HepG2 (cell line): ENCODE measurements around the gene ELP6. TPM values are rescaled to one million over a fixed set of nuclear protein-coding genes. Genes with fewer than 3 reads are reported as not detected.

ENCODE experiments used
- AHR ChIP-seq: IDR thresholded peaks from 2 replicates; pipeline ENCODE4 v1.6.1; 2018; ENCODE audit warnings: missing genetic modification reagents, missing compliant biosample characterization
- BRD4 ChIP-seq: sonication (generic); formaldehyde crosslinking; IDR thresholded peaks from 2 replicates; pipeline ENCODE4 v1.4.0; 2020; ENCODE audit warnings: missing genetic modification reagents
- CC2D1A ChIP-seq: sonication (generic); formaldehyde crosslinking; IDR thresholded peaks from 2 replicates; pipeline ENCODE4 v1.8.1; 2023; ENCODE audit warnings: mild to moderate bottlenecking, missing genetic modification reagents
- DNMT1 ChIP-seq: sonication (generic); formaldehyde crosslinking; IDR thresholded peaks from 2 replicates; pipeline ENCODE4 v1.5.1; 2020; ENCODE audit warnings: mild to moderate bottlenecking, missing genetic modification reagents
- FIP1L1 ChIP-seq: fragments of 200-400 bp; formaldehyde crosslinking; IDR thresholded peaks from 2 replicates; pipeline ENCODE4 v1.6.1; 2018; ENCODE audit warnings: low read depth, mild to moderate bottlenecking, low read length, moderate library complexity, borderline replicate concordance; ENCODE audit not compliant: insufficient read depth
- HCFC1 ChIP-seq: fragments of 150-350 bp; IDR thresholded peaks from 2 replicates; pipeline ENCODE4 v1.6.1; 2014; ENCODE audit warnings: low read depth, low read length
- HES4 ChIP-seq: sonication (generic); formaldehyde crosslinking; IDR thresholded peaks from 2 replicates; pipeline ENCODE4 v1.9.0; 2021; ENCODE audit warnings: mild to moderate bottlenecking, missing genetic modification reagents, borderline replicate concordance
- JUND ChIP-seq: sonication (generic); formaldehyde crosslinking; IDR thresholded peaks from 2 replicates; pipeline ENCODE4 v1.8.0; 2022; ENCODE audit warnings: mild to moderate bottlenecking, missing genetic modification reagents
- MED13 ChIP-seq: sonication (generic); formaldehyde crosslinking; IDR thresholded peaks from 2 replicates; pipeline ENCODE4 v1.5.0; 2020; ENCODE audit warnings: missing genetic modification reagents
- PHF8 ChIP-seq: sonication (generic); formaldehyde crosslinking; IDR thresholded peaks from 2 replicates; pipeline ENCODE4 v1.5.0; 2020; ENCODE audit warnings: missing genetic modification reagents
- SETDB1 ChIP-seq: sonication (generic); formaldehyde crosslinking; IDR thresholded peaks from 2 replicates; pipeline ENCODE4 v1.5.1; 2020; ENCODE audit warnings: missing genetic modification reagents, mild to moderate bottlenecking, borderline replicate concordance
- SIX1 ChIP-seq: sonication (generic); formaldehyde crosslinking; IDR thresholded peaks from 2 replicates; pipeline ENCODE4 v1.4.0; 2020; ENCODE audit warnings: missing genetic modification reagents, borderline replicate concordance
- SOX13 ChIP-seq, 3 experiments: fragments of 450-650 bp in 1 of 3; sonication (generic) in 1 of 3; formaldehyde crosslinking in 1 of 3; IDR thresholded peaks in 2 of 3; conservative IDR thresholded peaks in 1 of 3; 2 replicates each; pipeline versions ENCODE4 v1.5.0 to v1.6.1; 2016 to 2020; ENCODE audit warnings: antibody characterized with exemption in 1 of 3, mild to moderate bottlenecking in 1 of 3, missing compliant biosample characterization in 1 of 3, missing genetic modification reagents in 1 of 3, moderate library complexity in 1 of 3
- TRIM24 ChIP-seq: sonication (generic); formaldehyde crosslinking; IDR thresholded peaks from 2 replicates; pipeline ENCODE4 v1.8.0; 2022; ENCODE audit warnings: mild to moderate bottlenecking, missing genetic modification reagents
- ZFP36L2 ChIP-seq: sonication (generic); formaldehyde crosslinking; IDR thresholded peaks from 2 replicates; pipeline ENCODE4 v1.4.0; 2020; ENCODE audit warnings: missing genetic modification reagents
- ZNF124 ChIP-seq: sonication (generic); formaldehyde crosslinking; IDR thresholded peaks from 2 replicates; pipeline ENCODE4 v1.4.0; 2020; ENCODE audit warnings: missing genetic modification reagents
- ZNF263 ChIP-seq: sonication (generic); formaldehyde crosslinking; IDR thresholded peaks from 2 replicates; pipeline ENCODE4 v1.4.0; 2020; ENCODE audit warnings: missing genetic modification reagents
- ZNF3 ChIP-seq: IDR thresholded peaks from 2 replicates; pipeline ENCODE4 v1.7.0; 2017; ENCODE audit warnings: inconsistent platforms
- ZNF337 ChIP-seq: sonication (generic); formaldehyde crosslinking; IDR thresholded peaks from 2 replicates; pipeline ENCODE4 v1.5.1; 2020; ENCODE audit warnings: missing genetic modification reagents, low read depth, mild to moderate bottlenecking, borderline replicate concordance
- ZNF468 ChIP-seq: sonication (generic); formaldehyde crosslinking; IDR thresholded peaks from 2 replicates; pipeline ENCODE4 v1.8.0; 2022; ENCODE audit warnings: mild to moderate bottlenecking, moderate library complexity, missing genetic modification reagents
- ZNF546 ChIP-seq: sonication (generic); formaldehyde crosslinking; conservative IDR thresholded peaks from 2 replicates; pipeline ENCODE4 v1.8.1; 2023; ENCODE audit warnings: mild to moderate bottlenecking, missing genetic modification reagents
- ZNF562 ChIP-seq: sonication (generic); formaldehyde crosslinking; IDR thresholded peaks from 2 replicates; pipeline ENCODE4 v1.8.0; 2022; ENCODE audit warnings: missing genetic modification reagents, borderline replicate concordance
- ZNF564 ChIP-seq: sonication (generic); formaldehyde crosslinking; IDR thresholded peaks from 2 replicates; pipeline ENCODE4 v1.8.1; 2023; ENCODE audit warnings: mild to moderate bottlenecking, missing genetic modification reagents
- ZNF607 ChIP-seq: sonication (generic); formaldehyde crosslinking; IDR thresholded peaks from 2 replicates; pipeline ENCODE4 v1.5.1; 2020; ENCODE audit warnings: missing genetic modification reagents, mild to moderate bottlenecking, borderline replicate concordance
- ZNF75D ChIP-seq: sonication (generic); formaldehyde crosslinking; IDR thresholded peaks from 2 replicates; pipeline ENCODE4 v1.8.1; 2023; ENCODE audit warnings: missing genetic modification reagents, mild to moderate bottlenecking, borderline replicate concordance
- polyA plus RNA-seq, 8 experiments: library from polyadenylated mRNA; depleted of rRNA in 3 of 8; stranded (reverse) in 7 of 8; unstranded in 1 of 8; fragments of >200 nt; fragmentation: Illumina TruSeq in 4 of 8; extraction: Trizol in 4 of 8; gene quantifications; 2 replicates each; pipeline versions ENCODE4 v1.2.1 to v1.2.3, GENCODE V29; 2011 to 2016; ENCODE audit warnings: low read depth in 4 of 8, missing spikeins in 1 of 8, mixed read lengths in 1 of 8; ENCODE audit not compliant: insufficient read depth in 1 of 8
- total RNA-seq, 5 experiments: library from RNA; depleted of rRNA; stranded (reverse); fragments of >200 nt; fragmentation: Illumina TruSeq; extraction: Trizol; gene quantifications; 2 replicates each; pipeline ENCODE4 v1.2.3, GENCODE V29; 2016; ENCODE audit warnings: low read depth in 1 of 5
- TF ChIP-seq, protein P1 (sequence below): sonication (generic); formaldehyde crosslinking; IDR thresholded peaks from 2 replicates; pipeline ENCODE4 v1.5.1; 2020; ENCODE audit warnings: mild to moderate bottlenecking, moderate library complexity, missing genetic modification reagents
- TF ChIP-seq, protein P2 (sequence below): sonication (generic); formaldehyde crosslinking; IDR thresholded peaks from 2 replicates; pipeline ENCODE4 v1.5.0; 2020; ENCODE audit warnings: missing genetic modification reagents
- TF ChIP-seq, protein P3 (sequence below): sonication (generic); formaldehyde crosslinking; IDR thresholded peaks from 2 replicates; pipeline ENCODE4 v1.9.0; 2021; ENCODE audit warnings: missing genetic modification reagents, mild to moderate bottlenecking, borderline replicate concordance

ELP6 gene
- total and polyA plus RNA-seq, 2 of the 13 experiments (the other 11 are each of a cell fraction or from before 2014, with no cell fraction given), result 45.0 to 49.3 TPM

DNA sequence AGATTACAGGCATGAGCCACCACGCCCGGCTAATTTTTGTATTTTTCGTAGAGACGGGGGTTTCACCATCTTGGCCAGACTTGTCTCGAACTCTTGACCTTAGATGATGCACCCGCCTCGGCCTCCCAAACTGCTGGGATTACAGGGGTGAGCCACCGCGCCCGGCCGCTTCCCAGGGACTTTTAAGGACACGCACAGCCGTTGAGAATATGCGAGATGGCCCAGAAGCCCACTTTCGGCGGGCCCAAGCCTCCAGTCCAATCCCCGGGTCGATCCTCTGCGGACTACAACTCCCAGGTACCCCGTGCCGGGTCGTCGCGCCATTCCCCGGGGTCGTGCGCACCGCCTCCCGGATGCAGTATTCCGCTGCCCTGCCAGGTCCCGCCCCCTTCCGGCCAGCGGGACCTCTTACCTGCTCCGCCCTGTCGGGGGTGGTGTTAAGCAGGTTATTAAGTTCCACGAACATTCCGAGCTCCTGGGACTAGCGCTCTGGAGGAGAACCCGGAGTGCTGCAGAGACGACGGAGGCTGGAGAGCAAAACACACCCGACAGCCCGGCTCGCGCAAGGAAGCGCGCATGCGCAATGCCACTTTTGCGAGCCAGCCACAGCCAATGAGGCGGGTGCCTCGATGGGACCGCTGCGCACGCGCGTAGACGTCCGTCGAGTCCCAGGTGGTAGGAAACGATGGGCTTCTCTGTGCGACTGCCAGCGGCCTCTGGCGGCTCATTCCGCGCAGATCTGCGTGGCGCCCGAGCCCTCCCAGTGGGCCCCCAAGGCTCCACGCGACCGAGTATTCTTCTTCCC is at the start of gene ELP6 (continued):
- TF ChIP-seq, protein P1, sequence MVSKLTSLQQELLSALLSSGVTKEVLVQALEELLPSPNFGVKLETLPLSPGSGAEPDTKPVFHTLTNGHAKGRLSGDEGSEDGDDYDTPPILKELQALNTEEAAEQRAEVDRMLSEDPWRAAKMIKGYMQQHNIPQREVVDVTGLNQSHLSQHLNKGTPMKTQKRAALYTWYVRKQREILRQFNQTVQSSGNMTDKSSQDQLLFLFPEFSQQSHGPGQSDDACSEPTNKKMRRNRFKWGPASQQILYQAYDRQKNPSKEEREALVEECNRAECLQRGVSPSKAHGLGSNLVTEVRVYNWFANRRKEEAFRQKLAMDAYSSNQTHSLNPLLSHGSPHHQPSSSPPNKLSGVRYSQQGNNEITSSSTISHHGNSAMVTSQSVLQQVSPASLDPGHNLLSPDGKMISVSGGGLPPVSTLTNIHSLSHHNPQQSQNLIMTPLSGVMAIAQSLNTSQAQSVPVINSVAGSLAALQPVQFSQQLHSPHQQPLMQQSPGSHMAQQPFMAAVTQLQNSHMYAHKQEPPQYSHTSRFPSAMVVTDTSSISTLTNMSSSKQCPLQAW (CRISPR knock-in tag), result peak; percentile 93
- TF ChIP-seq SIX1 (CRISPR knock-in tag), result no peak
- no peak for TF ChIP-seq ZFP36L2 (CRISPR knock-in tag)
- TF ChIP-seq ZNF546, result no peak
- no peak; the same call in 1 of the 2 replicates for TF ChIP-seq CC2D1A (CRISPR knock-in tag)
- TF ChIP-seq, protein P2, sequence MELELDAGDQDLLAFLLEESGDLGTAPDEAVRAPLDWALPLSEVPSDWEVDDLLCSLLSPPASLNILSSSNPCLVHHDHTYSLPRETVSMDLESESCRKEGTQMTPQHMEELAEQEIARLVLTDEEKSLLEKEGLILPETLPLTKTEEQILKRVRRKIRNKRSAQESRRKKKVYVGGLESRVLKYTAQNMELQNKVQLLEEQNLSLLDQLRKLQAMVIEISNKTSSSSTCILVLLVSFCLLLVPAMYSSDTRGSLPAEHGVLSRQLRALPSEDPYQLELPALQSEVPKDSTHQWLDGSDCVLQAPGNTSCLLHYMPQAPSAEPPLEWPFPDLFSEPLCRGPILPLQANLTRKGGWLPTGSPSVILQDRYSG, result no peak
- peak; percentile 61; the same call in 1 of the 2 replicates for TF ChIP-seq BRD4 (CRISPR knock-in tag)
- TF ChIP-seq HCFC1, result peak; percentile 91
- TF ChIP-seq ZNF3 (CRISPR knock-in tag), result no peak
- TF ChIP-seq TRIM24 (CRISPR knock-in tag), result no peak
- peak; percentile 84; the same call in 1 of the 2 replicates for TF ChIP-seq AHR (CRISPR knock-in tag)
- TF ChIP-seq ZNF124 (CRISPR knock-in tag), result 0 out of 2 replicates have a peak, but pooled peaks have one; percentile 81
- TF ChIP-seq FIP1L1, result no peak
- TF ChIP-seq DNMT1 (CRISPR knock-in tag), result peak; percentile 76; the same call in 1 of the 2 replicates
- TF ChIP-seq ZNF562 (CRISPR knock-in tag), result no peak
- TF ChIP-seq ZNF607 (CRISPR knock-in tag), result peak; percentile 70; the same call in 1 of the 2 replicates
- TF ChIP-seq ZNF75D, result no peak
- no peak for TF ChIP-seq HES4
- TF ChIP-seq, protein P3, sequence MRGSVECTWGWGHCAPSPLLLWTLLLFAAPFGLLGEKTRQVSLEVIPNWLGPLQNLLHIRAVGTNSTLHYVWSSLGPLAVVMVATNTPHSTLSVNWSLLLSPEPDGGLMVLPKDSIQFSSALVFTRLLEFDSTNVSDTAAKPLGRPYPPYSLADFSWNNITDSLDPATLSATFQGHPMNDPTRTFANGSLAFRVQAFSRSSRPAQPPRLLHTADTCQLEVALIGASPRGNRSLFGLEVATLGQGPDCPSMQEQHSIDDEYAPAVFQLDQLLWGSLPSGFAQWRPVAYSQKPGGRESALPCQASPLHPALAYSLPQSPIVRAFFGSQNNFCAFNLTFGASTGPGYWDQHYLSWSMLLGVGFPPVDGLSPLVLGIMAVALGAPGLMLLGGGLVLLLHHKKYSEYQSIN (CRISPR knock-in tag), result no peak
- 0 out of 2 replicates have a peak, but pooled peaks have one; percentile 25 for TF ChIP-seq ZNF263 (CRISPR knock-in tag)
- TF ChIP-seq PHF8, result peak; percentile 70
- 0 out of 2 replicates have a peak, but pooled peaks have one; percentile 16 for TF ChIP-seq MED13 (CRISPR knock-in tag)
- TF ChIP-seq ZNF468 (CRISPR knock-in tag), result no peak
- no peak for TF ChIP-seq ZNF337 (CRISPR knock-in tag)
- no peak for TF ChIP-seq JUND
- TF ChIP-seq SETDB1 (CRISPR knock-in tag), result no peak
- TF ChIP-seq SOX13 (IDR thresholded peaks at IDR 0.05), result peak; percentile 6; the same call in 1 of the 2 replicates
- no peak; a peak in 1 of 4 replicates for TF ChIP-seq SOX13 (CRISPR knock-in tag; conservative IDR thresholded peaks at IDR 0.05 in 1 of 2, IDR thresholded peaks at IDR 0.05 in 1 of 2)
- TF ChIP-seq ZNF564 (CRISPR knock-in tag), result no peak
